Endodermal cell (in vitro differentiated cells): ENCODE results near the gene COMMD1. TPM values are rescaled to one million over a fixed set of nuclear protein-coding genes. Genes with fewer than 3 reads are reported as not detected.

Experiments
- DNase-seq: peaks from one replicate; pipeline ENCODE4 v3.0.0-alpha.2; 2017
- H3K27ac ChIP-seq: 2 replicates; pipeline ENCODE4 v1.5.1; 2013; ENCODE audit warnings: mild to moderate bottlenecking, low read depth, low read length, moderate library complexity
- H3K27me3 ChIP-seq: 2 replicates; pipeline ENCODE4 v1.6.1; 2013; ENCODE audit warnings: mild to moderate bottlenecking, low read length, moderate library complexity; ENCODE audit not compliant: insufficient read depth, control insufficient read depth, poor library complexity, severe bottlenecking
- H3K36me3 ChIP-seq: 2 replicates; pipeline ENCODE4 v1.7.0; 2013; ENCODE audit warnings: mild to moderate bottlenecking, low read length, moderate library complexity; ENCODE audit not compliant: control insufficient read depth, insufficient read depth
- H3K4me1 ChIP-seq: one replicate; pipeline ENCODE4 v1.7.0; 2013; ENCODE audit warnings: low read length; ENCODE audit not compliant: control insufficient read depth, insufficient read depth
- H3K4me3 ChIP-seq: 2 replicates; pipeline ENCODE4 v1.5.1; 2013; ENCODE audit warnings: mild to moderate bottlenecking, low read length, moderate library complexity
- H3K9ac ChIP-seq: 2 replicates; pipeline ENCODE4 v1.6.1; 2013; ENCODE audit warnings: mild to moderate bottlenecking, low read length, moderate library complexity; ENCODE audit not compliant: poor library complexity, severe bottlenecking; ENCODE audit errors: extremely low read depth
- H3K9me3 ChIP-seq: 2 replicates; pipeline ENCODE4 v1.6.1; 2013; ENCODE audit warnings: mild to moderate bottlenecking, low read length, moderate library complexity; ENCODE audit not compliant: control insufficient read depth
- H3K27ac Mint-ChIP-seq: 2 replicates; pipeline ENCODE4 v1.8.0; 2020; ENCODE audit warnings: mixed read lengths
- H3K27me3 Mint-ChIP-seq: 2 replicates; pipeline ENCODE4 v1.8.0; 2021; ENCODE audit warnings: mild to moderate bottlenecking, mixed read lengths; ENCODE audit not compliant: insufficient read depth
- H3K36me3 Mint-ChIP-seq: 2 replicates; pipeline ENCODE4 v1.8.0; 2020; ENCODE audit warnings: low read depth, mixed read lengths
- H3K4me1 Mint-ChIP-seq: 2 replicates; pipeline ENCODE4 v1.8.0; 2020; ENCODE audit warnings: mixed read lengths
- H3K4me3 Mint-ChIP-seq: 2 replicates; pipeline ENCODE4 v1.8.0; 2020; ENCODE audit warnings: mild to moderate bottlenecking, moderate library complexity, mixed read lengths
- H3K9me3 Mint-ChIP-seq: 2 replicates; pipeline ENCODE4 v1.8.0; 2020; ENCODE audit warnings: mild to moderate bottlenecking, mixed read lengths
- CTCF ChIP-seq: fragments of 200-600 bp; sonication (generic); conservative IDR thresholded peaks from 2 replicates; pipeline ENCODE4 v1.5.0; 2021; ENCODE audit warnings: antibody characterized with exemption, mild to moderate bottlenecking
- WGBS, 2 experiments: methylation state at CpG; one replicate each; pipeline versions ENCODE4 v1.1.5 to v1.1.7; 2013; ENCODE audit warnings: missing lambda C conversion rate in 2 of 2, mixed read lengths in 1 of 2; ENCODE audit not compliant: insufficient coverage in 1 of 2, insufficient read length in 1 of 2; 5-methylcytosine and 5-hydroxymethylcytosine counted together
- total RNA-seq, 2 donors: library from RNA; stranded (reverse); fragmentation: NEBNext Ultra II Directional in 1 of 2; extraction: Animal tissue kit (Norgen Biotek cat#: 25700) in 1 of 2; gene quantifications; 2 replicates in 1 of 2; 3 replicates in 1 of 2; pipeline ENCODE4 v1.2.1, GENCODE V29; 2021

The COMMD1 gene
- total RNA-seq, 2 donors from 2014 or later = 27.8 to 28.4 TPM

GRCh38 chr2:61943251-61943650 is 37.8 kb downstream of the COMMD1 start:
- no peak overlapping the region for H3K4me3 ChIP-seq
- H3K36me3 ChIP-seq = no peaks in the 10 kb centered on the region
- H3K9me3 Mint-ChIP-seq = no peaks in the 10 kb centered on the region
- no peaks in the 10 kb centered on the region for H3K4me1 ChIP-seq
- no peaks in the 10 kb centered on the region for H3K27me3 ChIP-seq
- no peaks in the 10 kb centered on the region for H3K36me3 Mint-ChIP-seq
- no peaks in the 10 kb centered on the region for H3K4me1 Mint-ChIP-seq
- no peak overlapping the region for H3K4me3 Mint-ChIP-seq
- WGBS, 2 experiments = 95 to 99% methylated on average over 2 of the region's 2 CpGs
- TF ChIP-seq CTCF = no peak
- H3K9me3 ChIP-seq = no peaks in the 10 kb centered on the region
- H3K27me3 Mint-ChIP-seq = no peaks in the 10 kb centered on the region
- H3K27ac ChIP-seq = no peak overlapping the region
- H3K9ac ChIP-seq = no peak overlapping the region
- H3K27ac Mint-ChIP-seq = no peak overlapping the region
- DNase-seq = no peak

GRCh38 chr2:61946666-61947065 is 41.2 kb downstream of the COMMD1 start:
- Histone ChIP-seq H3K9me3 (peaks cover 2% of the 10 kb centered on the region), H3K4me1 (no peaks in the 10 kb centered on the region), H3K4me3 (no peak overlapping the region), H3K27me3 (no peaks in the 10 kb centered on the region), H3K9ac (no peak overlapping the region), H3K36me3 (no peaks in the 10 kb centered on the region), H3K27ac (no peak overlapping the region)
- no peak for TF ChIP-seq CTCF
- Mint-ChIP-seq H3K4me3 (no peak overlapping the region), H3K9me3 (peaks cover 6% of the 10 kb centered on the region), H3K27ac (no peak overlapping the region), H3K36me3 (peaks cover 8% of the 10 kb centered on the region), H3K4me1 (no peaks in the 10 kb centered on the region), H3K27me3 (no peaks in the 10 kb centered on the region)
- 89 to 95% methylated on average over 2 to 3 of the region's 4 CpGs for WGBS, 2 experiments
- no peak for DNase-seq

GRCh38 chr2:61948661-61949457 is 43.4 kb downstream of the COMMD1 start:
- TF ChIP-seq CTCF = no peak
- no peak overlapping the region for H3K9ac ChIP-seq
- 91 to 92% methylated on average over 5 of the region's 5 CpGs for WGBS, 2 experiments
- no peak overlapping the region for H3K4me3 Mint-ChIP-seq
- H3K9me3 Mint-ChIP-seq = peaks cover 19% of the 10 kb centered on the region
- H3K27ac Mint-ChIP-seq = no peak overlapping the region
- peaks cover 17% of the 10 kb centered on the region for H3K36me3 Mint-ChIP-seq
- DNase-seq = no peak
- no peak overlapping the region for H3K4me3 ChIP-seq
- no peaks in the 10 kb centered on the region for H3K27me3 ChIP-seq
- H3K27me3 Mint-ChIP-seq = no peaks in the 10 kb centered on the region
- H3K9me3 ChIP-seq = peaks cover 16% of the 10 kb centered on the region
- H3K4me1 ChIP-seq = no peaks in the 10 kb centered on the region
- no peak overlapping the region for H3K27ac ChIP-seq
- no peaks in the 10 kb centered on the region for H3K4me1 Mint-ChIP-seq
- no peaks in the 10 kb centered on the region for H3K36me3 ChIP-seq
